Peyer's patch (tissue), 4 donors: ENCODE measurements around the gene CALY. TPM values are rescaled to one million over a fixed set of nuclear protein-coding genes. Genes with fewer than 3 reads are reported as not detected.

Experiments used
- DNase-seq, 3 donors: peaks; one replicate each; pipeline ENCODE4 v3.0.0-alpha.2; 2017 to 2019
- H3K27ac ChIP-seq, 4 donors: fragments of 200-600 bp; sonication (generic); one replicate each; pipeline ENCODE4 v1.5.1; 2016 to 2019
- H3K27me3 ChIP-seq, 2 donors: fragments of 200-600 bp; sonication (generic); one replicate each; pipeline ENCODE4 v1.5.1; 2019
- H3K36me3 ChIP-seq, 3 donors: fragments of 200-600 bp; sonication (generic); one replicate each; pipeline ENCODE4 v1.5.1; 2016 to 2019
- H3K4me1 ChIP-seq, 4 donors: fragments of 200-600 bp; sonication (generic); one replicate each; pipeline ENCODE4 v1.5.1; 2016 to 2019
- H3K4me3 ChIP-seq, 4 donors: fragments of 200-600 bp; sonication (generic); 1 replicate in 3 of 4; 2 replicates in 1 of 4; pipeline ENCODE4 v1.5.1; 2016 to 2019; ENCODE audit warnings: mild to moderate bottlenecking in 1 of 4
- H3K9me3 ChIP-seq, 4 donors: fragments of 200-600 bp; sonication (generic); one replicate each; pipeline ENCODE4 v1.5.1; 2016 to 2019; ENCODE audit warnings: mild to moderate bottlenecking in 1 of 4
- CTCF ChIP-seq, 6 experiments: fragments of 450-650 bp in 4 of 6; fragments of 200-600 bp in 2 of 6; sonication (generic) in 1 of 6; IDR thresholded peaks; one replicate each; pipeline ENCODE4 v1.5.1; 2017 to 2019; ENCODE audit warnings: antibody characterized with exemption in 6 of 6, mild to moderate bottlenecking in 3 of 6, moderate library complexity in 1 of 6
- POLR2A ChIP-seq, 2 donors: fragments of 450-650 bp; IDR thresholded peaks; one replicate each; pipeline ENCODE4 v1.5.1; 2017; ENCODE audit warnings: antibody characterized with exemption in 2 of 2, mild to moderate bottlenecking in 2 of 2, moderate library complexity in 2 of 2
- total RNA-seq, 4 donors: library from RNA; depleted of rRNA; stranded (reverse); fragments of >200 nt; gene quantifications; one replicate each; pipeline ENCODE4 v1.1.0, GENCODE V29; 2016

CALY gene
- total RNA-seq, 4 donors from 2014 or later, result 0.88 to 1.6 (median 1.5) TPM; not detected in 1

- DNase-seq, result no peak
- peaks cover 0 to 9% (median 3%) of the 10 kb centered on the region in 4 donors for H3K4me1 ChIP-seq
- no peaks in the 10 kb centered on the region for H3K27me3 ChIP-seq
- H3K4me3 ChIP-seq, result no peak overlapping the region
- H3K36me3 ChIP-seq, result peaks cover 0 to 98% (median 0%) of the 10 kb centered on the region in 3 donors
- H3K9me3 ChIP-seq, result no peaks in the 10 kb centered on the region
- TF ChIP-seq CTCF (IDR thresholded peaks at IDR 0.05), result no peak
- no peak for TF ChIP-seq POLR2A (IDR thresholded peaks at IDR 0.05)
- H3K27ac ChIP-seq, result no peak overlapping the region
Observed at GRCh38 chr10:133283931-133284330, 52.8 kb downstream of the CALY start.

- Histone ChIP-seq H3K9me3 (no peaks in the 10 kb centered on the region), H3K27ac (no peak overlapping the region), H3K4me1 (peaks cover 0 to 17% (median 8%) of the 10 kb centered on the region in 4 donors), H3K4me3 (no peak overlapping the region), H3K27me3 (no peaks in the 10 kb centered on the region), H3K36me3 (peaks cover 0 to 88% (median 0%) of the 10 kb centered on the region in 3 donors)
- DNase-seq, result no peak
- TF ChIP-seq POLR2A (IDR thresholded peaks at IDR 0.05), result no peak
- TF ChIP-seq CTCF (IDR thresholded peaks at IDR 0.05), result no peak
Observed at GRCh38 chr10:133282846-133283390, 53.8 kb downstream of the CALY start.

GRCh38 chr10:133281628-133282372, 54.9 kb downstream of the CALY start:
- no peak for DNase-seq
- H3K27me3 ChIP-seq, result peaks cover 0 to 2% of the 10 kb centered on the region in 2 donors
- no peaks in the 10 kb centered on the region for H3K9me3 ChIP-seq
- no peak overlapping the region for H3K4me3 ChIP-seq
- TF ChIP-seq CTCF (IDR thresholded peaks at IDR 0.05), result no peak
- TF ChIP-seq POLR2A (IDR thresholded peaks at IDR 0.05), result no peak
- peaks cover 0 to 28% (median 19%) of the 10 kb centered on the region in 4 donors for H3K4me1 ChIP-seq
- H3K36me3 ChIP-seq, result peaks cover 0 to 77% (median 0%) of the 10 kb centered on the region in 3 donors
- H3K27ac ChIP-seq, result no peak overlapping the region

- Histone ChIP-seq H3K27ac (no peak overlapping the region), H3K9me3 (no peaks in the 10 kb centered on the region), H3K27me3 (peaks cover 0 to 7% of the 10 kb centered on the region in 2 donors), H3K4me3 (no peak overlapping the region), H3K4me1 (peaks cover 0 to 35% (median 24%) of the 10 kb centered on the region in 4 donors), H3K36me3 (peaks cover 0 to 70% (median 0%) of the 10 kb centered on the region in 3 donors)
- no peak for TF ChIP-seq POLR2A (IDR thresholded peaks at IDR 0.05)
- TF ChIP-seq CTCF (IDR thresholded peaks at IDR 0.05), result no peak
- no peak for DNase-seq
Observed at GRCh38 chr10:133281084-133281483, 55.6 kb downstream of the CALY start.

GRCh38 chr10:133280391-133281059, 56.2 kb downstream of the CALY start:
- Histone ChIP-seq H3K4me1 (peaks cover 0 to 40% (median 27%) of the 10 kb centered on the region in 4 donors), H3K27me3 (peaks cover 0 to 7% of the 10 kb centered on the region in 2 donors), H3K27ac (peak overlapping the region in 1 of 4 donors; percentile 85), H3K36me3 (peaks cover 0 to 64% (median 0%) of the 10 kb centered on the region in 3 donors), H3K9me3 (no peaks in the 10 kb centered on the region), H3K4me3 (no peak overlapping the region)
- DNase-seq, result no peak
- no peak for TF ChIP-seq POLR2A (IDR thresholded peaks at IDR 0.05)
- TF ChIP-seq CTCF (IDR thresholded peaks at IDR 0.05), result no peak
